Measurements from ENCODE around the gene LRIG2.
"Not testable (repeated sequence)": the region's sequence is repeated elsewhere in the genome, so short reads cannot be mapped to it uniquely, and the experiment has no call there.

DNA sequence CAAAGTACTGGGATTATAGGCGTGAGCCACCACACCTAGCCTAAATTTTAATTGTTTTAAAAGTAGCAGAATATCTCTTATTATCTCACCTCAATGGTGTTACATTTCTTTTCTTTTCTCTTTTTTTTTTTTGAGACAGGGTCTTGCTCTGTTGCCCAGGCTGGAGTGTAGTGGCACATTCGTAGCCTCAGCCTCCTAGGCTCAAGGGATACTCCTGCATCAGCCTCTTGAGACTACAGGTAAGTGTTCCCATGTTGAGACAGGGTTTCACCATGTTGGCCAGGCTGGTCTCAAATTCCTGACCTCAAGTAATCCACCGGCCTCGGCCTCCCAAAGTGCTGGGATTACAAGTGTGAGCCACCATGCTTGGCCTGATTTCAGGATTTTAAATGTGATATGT, 49.7 kb upstream of the LRIG2 start:
- TF ChIP-seq, protein P1, sequence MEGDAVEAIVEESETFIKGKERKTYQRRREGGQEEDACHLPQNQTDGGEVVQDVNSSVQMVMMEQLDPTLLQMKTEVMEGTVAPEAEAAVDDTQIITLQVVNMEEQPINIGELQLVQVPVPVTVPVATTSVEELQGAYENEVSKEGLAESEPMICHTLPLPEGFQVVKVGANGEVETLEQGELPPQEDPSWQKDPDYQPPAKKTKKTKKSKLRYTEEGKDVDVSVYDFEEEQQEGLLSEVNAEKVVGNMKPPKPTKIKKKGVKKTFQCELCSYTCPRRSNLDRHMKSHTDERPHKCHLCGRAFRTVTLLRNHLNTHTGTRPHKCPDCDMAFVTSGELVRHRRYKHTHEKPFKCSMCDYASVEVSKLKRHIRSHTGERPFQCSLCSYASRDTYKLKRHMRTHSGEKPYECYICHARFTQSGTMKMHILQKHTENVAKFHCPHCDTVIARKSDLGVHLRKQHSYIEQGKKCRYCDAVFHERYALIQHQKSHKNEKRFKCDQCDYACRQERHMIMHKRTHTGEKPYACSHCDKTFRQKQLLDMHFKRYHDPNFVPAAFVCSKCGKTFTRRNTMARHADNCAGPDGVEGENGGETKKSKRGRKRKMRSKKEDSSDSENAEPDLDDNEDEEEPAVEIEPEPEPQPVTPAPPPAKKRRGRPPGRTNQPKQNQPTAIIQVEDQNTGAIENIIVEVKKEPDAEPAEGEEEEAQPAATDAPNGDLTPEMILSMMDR (conservative IDR thresholded peaks at IDR 0.05; ENCODE audit: low read depth, low read length), result not testable (repeated sequence)
- TF ChIP-seq EZH2 (IDR thresholded peaks at IDR 0.05; ENCODE audit: borderline replicate concordance, low read depth, low read length, poor library complexity, severe bottlenecking), result not testable (repeated sequence)

Measured in A673 (cell line).